Stomach smooth muscle (tissue), 2 donors: ENCODE results near the gene ZNF578.
"Not testable (repeated sequence)": the region's sequence is repeated elsewhere in the genome, so short reads cannot be mapped to it uniquely, and the experiment has no call there.

ENCODE experiments used
- H3K27ac ChIP-seq: one replicate; pipeline ENCODE4 v1.7.0; 2013; ENCODE audit warnings: mild to moderate bottlenecking, low read length, inconsistent platforms
- H3K27me3 ChIP-seq, 2 donors: one replicate each; pipeline ENCODE4 v1.7.0; 2013; ENCODE audit warnings: low read length in 2 of 2; ENCODE audit not compliant: insufficient read depth in 2 of 2, control insufficient read depth in 1 of 2
- H3K36me3 ChIP-seq, 2 donors: one replicate each; pipeline ENCODE4 v1.7.0; 2013; ENCODE audit warnings: low read length in 2 of 2; ENCODE audit not compliant: control insufficient read depth in 2 of 2, insufficient read depth in 2 of 2
- H3K4me1 ChIP-seq: one replicate; pipeline ENCODE4 v1.7.0; 2013; ENCODE audit warnings: low read length; ENCODE audit not compliant: control insufficient read depth, insufficient read depth
- H3K4me3 ChIP-seq, 2 donors: one replicate each; pipeline ENCODE4 v1.7.0; 2013; ENCODE audit warnings: low read length in 2 of 2
- H3K9ac ChIP-seq, 2 donors: one replicate each; pipeline ENCODE4 v1.7.0; 2013; ENCODE audit warnings: low read length in 2 of 2, mild to moderate bottlenecking in 1 of 2
- H3K9me3 ChIP-seq, 2 donors: one replicate each; pipeline ENCODE4 v1.7.0; 2013; ENCODE audit warnings: low read length in 2 of 2; ENCODE audit not compliant: control insufficient read depth in 2 of 2
- donor health status: healthy.
- donor health status: Pancreatic carcinoma.

ZNF578 gene

DNA sequence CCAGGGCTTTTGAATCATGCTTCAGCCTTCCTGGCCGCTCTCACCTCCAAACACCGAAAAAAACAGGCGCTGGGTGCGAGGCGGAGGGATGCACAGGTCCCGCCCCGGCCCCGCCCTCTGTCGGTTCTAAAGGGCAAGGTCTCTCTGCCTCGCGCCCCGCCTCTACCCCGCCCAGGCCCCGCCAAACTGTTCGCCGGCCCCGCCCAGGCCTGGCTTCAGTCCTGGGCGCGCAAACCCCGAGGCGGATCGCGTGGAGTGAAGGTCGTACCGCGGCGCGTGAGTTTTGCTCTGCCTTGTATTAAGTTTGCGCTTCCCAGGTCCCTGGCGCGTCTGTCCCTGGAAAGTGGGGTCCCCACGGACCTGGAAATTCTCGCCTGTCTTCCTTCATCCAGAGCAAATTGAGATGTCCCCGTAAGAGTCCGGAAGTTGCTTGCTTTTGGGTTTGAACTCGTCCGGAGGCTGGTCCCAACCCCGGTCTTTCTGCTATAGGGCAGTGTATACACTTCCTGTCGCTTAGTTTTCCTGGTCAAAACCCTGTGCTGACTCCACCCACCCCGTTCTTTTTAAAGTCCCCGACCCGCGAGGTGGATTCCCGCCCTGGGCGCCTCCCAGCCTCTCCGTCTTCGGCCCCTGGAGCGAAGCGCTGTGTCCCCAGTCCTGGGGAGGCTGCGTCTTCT lies 82.6 kb downstream of the ZNF578 start:
- Histone ChIP-seq H3K27me3 (no peaks in the 10 kb centered on the region), H3K9ac (peak overlapping the region; percentile 62 to 64), H3K9me3 (no peaks in the 10 kb centered on the region), H3K36me3 (no peaks in the 10 kb centered on the region), H3K4me3 (peak overlapping the region; percentile 80), H3K4me1 (peaks cover 10% of the 10 kb centered on the region), H3K27ac (peak overlapping the region; percentile 55)

DNA sequence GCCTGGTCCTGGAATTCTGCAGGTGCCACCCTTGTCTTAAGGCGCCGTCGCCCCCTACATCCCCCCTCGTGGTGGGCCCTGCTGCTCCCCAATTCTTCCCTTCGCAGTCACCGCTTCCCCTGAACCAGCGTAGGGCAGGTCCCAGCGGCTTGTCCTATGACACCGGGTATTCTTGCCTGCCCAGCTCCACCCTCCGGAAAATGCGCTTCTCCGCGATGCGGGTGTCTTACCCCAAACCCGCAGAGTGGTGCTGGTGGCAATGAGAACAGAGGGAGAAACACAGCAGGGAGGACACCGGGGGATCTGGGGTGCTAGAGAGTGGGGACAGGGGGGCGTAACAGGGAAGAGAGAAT lies 83.1 kb downstream of the ZNF578 start:
- peak overlapping the region; percentile 62 to 64 for H3K9ac ChIP-seq

DNA sequence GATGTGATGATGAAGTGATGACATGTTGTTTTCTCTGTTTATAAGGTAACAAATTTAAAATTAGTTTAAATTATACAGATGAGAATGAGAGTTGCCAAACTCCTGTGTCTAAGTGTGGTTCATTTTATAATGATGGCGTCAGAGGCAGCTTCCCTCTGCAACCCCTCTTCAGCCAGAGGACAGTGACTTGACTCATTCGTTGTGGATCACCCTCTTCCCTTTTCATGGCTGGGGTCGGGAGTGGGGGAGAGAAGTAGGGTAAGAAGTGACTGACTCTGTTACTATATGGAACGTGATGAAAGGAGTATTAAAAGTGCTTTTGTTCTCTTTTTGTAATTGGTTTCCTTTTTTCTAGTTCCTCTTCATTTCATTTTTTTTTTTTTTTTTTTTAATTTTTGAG lies 85.5 kb downstream of the ZNF578 start:
- not testable (repeated sequence) for H3K9me3 ChIP-seq, H3K9ac ChIP-seq, H3K36me3 ChIP-seq, H3K4me3 ChIP-seq, H3K27me3 ChIP-seq, H3K27ac ChIP-seq
- peaks cover 10% of the 10 kb centered on the region for H3K4me1 ChIP-seq

More for the DNA sequence above, 83.1 kb downstream of the ZNF578 start:
- H3K4me3 ChIP-seq = peak overlapping the region; percentile 80
- H3K9me3 ChIP-seq = no peaks in the 10 kb centered on the region
- H3K27me3 ChIP-seq = no peaks in the 10 kb centered on the region
- peaks cover 10% of the 10 kb centered on the region for H3K4me1 ChIP-seq
- no peaks in the 10 kb centered on the region for H3K36me3 ChIP-seq
- H3K27ac ChIP-seq = peak overlapping the region; percentile 55

DNA sequence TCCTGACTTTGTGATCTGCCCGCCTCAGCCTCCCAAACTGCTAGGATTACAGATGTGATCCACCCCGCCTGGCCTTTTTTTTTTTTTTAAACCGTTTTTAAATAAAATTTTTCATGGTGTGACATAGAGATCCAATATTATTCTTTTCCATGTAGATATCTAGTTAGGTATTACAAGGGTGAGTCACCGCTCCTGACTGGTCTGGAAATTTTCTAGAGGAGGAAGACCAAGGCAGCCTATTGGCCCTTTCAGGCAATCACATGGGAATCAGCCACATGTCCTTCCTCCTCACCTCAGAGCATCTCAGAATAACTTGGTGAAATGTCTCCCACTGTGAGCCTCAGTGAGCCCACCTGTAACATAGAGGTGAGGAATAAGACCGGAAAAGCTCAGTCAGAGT lies 87.8 kb downstream of the ZNF578 start:
- H3K9me3 ChIP-seq, H3K4me1 ChIP-seq, H3K27me3 ChIP-seq, H3K4me3 ChIP-seq, H3K27ac ChIP-seq, H3K9ac ChIP-seq: not testable (repeated sequence)
- H3K36me3 ChIP-seq = peaks cover 0 to 16% of the 10 kb centered on the region in 2 donors

DNA sequence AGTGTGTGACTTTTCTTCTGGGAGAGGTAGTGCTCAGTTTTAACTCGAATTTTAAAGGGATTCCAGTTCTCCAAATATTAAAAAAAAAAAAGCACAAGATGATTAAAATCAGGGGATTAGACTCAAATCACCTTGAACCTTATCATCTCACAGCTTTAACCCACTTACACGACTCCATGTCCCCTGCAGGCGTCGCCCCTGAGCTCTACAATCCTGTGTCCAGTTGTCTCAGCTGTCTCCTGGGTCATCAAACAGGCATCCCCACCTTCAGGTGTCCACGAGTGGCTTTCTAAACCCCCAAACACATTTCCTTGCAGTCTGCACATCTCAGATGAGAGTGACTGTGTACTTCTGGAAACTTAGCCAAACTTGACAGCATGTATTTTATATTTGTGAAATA lies 88.3 kb downstream of the ZNF578 start:
- Histone ChIP-seq H3K9me3 (no peaks in the 10 kb centered on the region), H3K36me3 (peaks cover 0 to 18% of the 10 kb centered on the region in 2 donors), H3K4me3 (no peak overlapping the region), H3K4me1 (peaks cover under 1% of the 10 kb centered on the region), H3K27me3 (no peaks in the 10 kb centered on the region), H3K9ac (no peak overlapping the region), H3K27ac (no peak overlapping the region)

DNA sequence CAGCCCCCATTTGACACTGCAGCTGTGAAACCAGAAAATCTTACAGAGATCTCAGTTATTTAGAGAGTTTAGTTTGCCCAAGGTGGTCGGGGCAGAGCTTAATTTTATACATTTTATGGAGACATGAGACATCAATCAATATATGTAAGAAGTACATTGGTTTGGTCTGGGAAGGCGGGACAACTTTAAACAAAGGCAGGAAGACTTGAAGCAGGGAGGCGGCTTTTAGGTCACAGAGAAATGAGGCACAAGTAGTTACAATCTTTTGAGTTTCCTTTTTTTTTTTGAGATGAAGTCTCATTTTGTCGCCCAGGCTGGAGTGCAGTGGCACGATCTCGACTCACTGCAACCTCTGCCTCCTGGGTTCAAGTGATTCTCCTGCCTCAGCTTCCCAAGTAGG lies 89.2 kb downstream of the ZNF578 start:
- H3K9me3 ChIP-seq, H3K27ac ChIP-seq, H3K4me3 ChIP-seq, H3K9ac ChIP-seq, H3K27me3 ChIP-seq, H3K4me1 ChIP-seq: not testable (repeated sequence)
- H3K36me3 ChIP-seq = peaks cover 3 to 18% of the 10 kb centered on the region in 2 donors

DNA sequence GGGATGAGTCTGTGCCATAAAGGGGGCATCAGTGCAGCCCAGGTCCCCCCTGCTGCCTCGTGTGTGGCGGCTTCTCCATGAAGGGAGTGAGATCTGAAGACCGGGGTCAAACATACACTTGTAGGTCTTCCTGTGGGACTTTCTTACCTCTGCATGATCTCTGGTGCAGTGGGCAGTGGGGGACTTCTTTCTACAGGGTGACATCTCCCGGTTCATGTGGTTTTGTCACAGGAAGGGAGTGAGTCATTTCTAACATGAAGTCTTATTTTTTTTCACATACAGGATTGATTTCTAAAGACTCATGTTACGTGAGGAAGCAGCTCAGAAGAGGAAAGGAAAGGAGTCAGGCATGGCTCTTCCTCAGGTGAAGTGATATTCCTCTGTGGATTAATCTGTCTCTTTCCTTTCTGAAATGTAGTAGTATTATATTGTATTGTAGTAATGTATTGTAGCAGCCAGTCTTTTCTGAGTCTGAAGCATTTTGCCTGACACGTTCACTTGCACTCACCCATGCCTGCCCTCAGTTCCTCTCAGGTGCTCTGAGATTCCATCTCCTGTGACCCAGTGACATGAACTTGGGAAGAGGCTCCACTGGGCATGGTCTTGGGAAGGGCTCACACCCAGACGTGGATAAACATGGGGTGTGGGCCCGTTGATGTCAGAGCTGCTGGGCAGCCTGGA lies 89.8 kb downstream of the ZNF578 start:
- H3K9me3 ChIP-seq = no peaks in the 10 kb centered on the region
- H3K4me1 ChIP-seq = no peaks in the 10 kb centered on the region
- H3K36me3 ChIP-seq = peaks cover 5 to 20% of the 10 kb centered on the region in 2 donors
- H3K27me3 ChIP-seq = no peaks in the 10 kb centered on the region
- no peak overlapping the region for H3K27ac ChIP-seq
- no peak overlapping the region for H3K4me3 ChIP-seq
- H3K9ac ChIP-seq = no peak overlapping the region

DNA sequence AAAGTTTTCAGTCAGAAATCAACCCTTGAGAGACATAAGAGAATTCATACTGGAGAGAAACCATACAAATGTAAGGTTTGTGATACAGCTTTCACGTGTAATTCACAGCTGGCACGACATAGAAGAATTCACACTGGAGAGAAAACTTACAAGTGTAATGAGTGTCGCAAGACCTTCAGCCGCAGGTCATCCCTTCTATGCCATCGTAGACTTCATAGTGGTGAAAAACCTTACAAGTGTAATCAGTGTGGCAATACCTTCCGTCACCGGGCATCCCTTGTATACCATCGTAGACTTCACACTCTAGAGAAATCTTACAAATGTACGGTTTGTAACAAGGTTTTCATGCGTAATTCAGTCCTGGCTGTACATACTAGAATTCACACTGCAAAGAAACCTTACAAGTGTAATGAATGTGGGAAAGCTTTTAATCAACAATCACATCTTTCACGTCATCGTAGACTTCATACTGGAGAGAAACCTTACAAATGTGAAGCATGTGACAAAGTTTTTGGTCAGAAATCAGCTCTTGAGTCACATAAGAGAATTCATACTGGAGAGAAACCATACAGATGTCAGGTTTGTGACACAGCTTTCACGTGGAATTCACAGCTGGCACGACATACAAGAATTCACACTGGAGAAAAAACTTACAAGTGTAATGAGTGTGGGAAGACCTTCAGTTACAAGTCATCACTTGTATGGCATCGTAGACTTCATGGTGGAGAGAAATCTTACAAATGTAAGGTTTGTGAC lies 101.0 kb downstream of the ZNF578 start:
- H3K9ac ChIP-seq = no peak overlapping the region
- no peak overlapping the region for H3K27ac ChIP-seq
- no peak overlapping the region for H3K4me3 ChIP-seq
- H3K9me3 ChIP-seq = peaks cover 5 to 10% of the 10 kb centered on the region in 2 donors
- H3K27me3 ChIP-seq = no peaks in the 10 kb centered on the region
- H3K36me3 ChIP-seq = peaks cover 27 to 33% of the 10 kb centered on the region in 2 donors
- no peaks in the 10 kb centered on the region for H3K4me1 ChIP-seq

DNA sequence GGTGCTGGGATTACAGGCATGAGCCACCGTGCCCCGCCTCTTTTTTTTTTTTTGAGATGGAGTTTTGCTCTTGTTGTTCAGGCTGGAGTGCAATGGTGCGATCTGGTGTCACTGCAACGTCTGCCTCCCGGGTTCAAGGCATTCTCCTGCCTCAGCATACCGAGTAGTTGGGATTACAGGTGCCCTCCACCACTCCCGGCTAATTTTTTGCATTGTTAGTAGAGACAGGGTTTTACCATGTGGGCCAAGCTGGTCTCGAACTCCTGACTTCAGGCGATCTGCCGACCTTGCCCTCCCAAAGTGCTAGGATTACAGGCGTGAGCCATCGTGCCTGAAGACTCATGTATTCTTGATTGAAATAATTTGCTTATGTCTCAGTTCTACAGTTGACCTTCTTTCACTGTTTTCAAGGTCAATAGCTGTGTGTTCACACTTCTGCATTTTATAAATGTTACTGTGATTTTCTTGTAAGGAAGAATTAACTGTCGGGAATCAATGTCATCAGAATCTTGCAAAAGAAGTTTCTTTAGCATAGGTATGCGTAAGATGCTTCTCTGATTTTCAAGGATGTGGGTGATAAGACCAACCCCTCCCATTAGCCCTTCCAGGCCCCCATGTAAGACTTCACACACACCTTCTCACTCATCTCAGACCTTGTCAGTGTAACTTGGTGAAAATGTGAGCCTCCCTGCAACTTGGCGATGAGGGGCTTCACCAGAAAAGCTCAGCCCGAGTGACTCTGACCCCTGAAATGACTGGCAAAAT lies 104.1 kb downstream of the ZNF578 start:
- Histone ChIP-seq H3K4me3 (no peak overlapping the region), H3K27me3 (no peaks in the 10 kb centered on the region), H3K9me3 (peaks cover 5 to 10% of the 10 kb centered on the region in 2 donors), H3K9ac (no peak overlapping the region), H3K27ac (no peak overlapping the region), H3K36me3 (peaks cover 28 to 30% of the 10 kb centered on the region in 2 donors), H3K4me1 (no peaks in the 10 kb centered on the region)

DNA sequence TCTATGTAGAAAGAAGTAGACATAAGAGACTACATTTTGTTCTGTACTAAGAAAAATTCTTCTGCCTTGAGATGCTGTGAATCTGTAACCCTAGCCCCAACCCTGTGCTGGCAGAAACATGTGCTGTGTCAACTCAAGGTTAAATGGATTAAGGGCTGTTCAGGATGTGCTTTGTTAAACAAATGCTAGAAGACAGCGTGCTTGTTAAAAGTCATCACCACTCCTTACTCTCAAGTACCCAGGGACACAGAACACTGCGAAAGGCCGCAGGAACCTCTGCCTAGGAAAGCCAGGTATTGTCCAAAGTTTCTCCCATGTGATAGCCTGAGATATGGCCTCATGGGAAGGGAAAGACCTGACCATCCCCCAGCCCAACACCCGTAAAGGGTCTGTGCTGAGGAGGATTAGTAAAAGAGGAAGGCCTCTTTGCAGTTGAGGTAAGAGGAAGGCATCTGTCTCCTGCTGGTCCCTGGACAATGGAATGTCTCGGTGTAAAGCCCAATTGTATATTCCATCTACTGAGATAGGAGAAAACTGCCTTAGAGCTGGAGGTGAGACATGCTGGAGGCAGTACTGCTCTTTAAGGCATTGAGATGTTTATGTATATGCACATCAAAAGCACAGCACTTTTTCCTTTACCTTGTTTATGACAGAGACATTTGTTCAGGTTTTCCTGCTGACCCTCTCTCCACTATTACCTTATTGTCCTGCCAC lies 105.5 kb downstream of the ZNF578 start:
- H3K9me3 ChIP-seq, H3K4me3 ChIP-seq: not testable (repeated sequence)
- peaks cover 16 to 24% of the 10 kb centered on the region in 2 donors for H3K36me3 ChIP-seq

More for the DNA sequence above, 105.5 kb downstream of the ZNF578 start:
- H3K27me3 ChIP-seq, H3K27ac ChIP-seq, H3K4me1 ChIP-seq, H3K9ac ChIP-seq: not testable (repeated sequence)
